IPS-18a (cell line): ENCODE measurements around the gene SLC1A2.

Experiments
- H3K27ac ChIP-seq: one replicate; pipeline ENCODE4 v1.5.1; 2013; ENCODE audit warnings: low read length
- H3K27me3 ChIP-seq: one replicate; pipeline ENCODE4 v1.6.1; 2013; ENCODE audit warnings: mild to moderate bottlenecking, low read length; ENCODE audit not compliant: control insufficient read depth, insufficient read depth
- H3K36me3 ChIP-seq: one replicate; pipeline ENCODE4 v1.6.1; 2013; ENCODE audit warnings: low read depth, low read length; ENCODE audit not compliant: control insufficient read depth
- H3K4me1 ChIP-seq: one replicate; pipeline ENCODE4 v1.6.1; 2013; ENCODE audit warnings: low read depth, low read length; ENCODE audit not compliant: control insufficient read depth
- H3K4me3 ChIP-seq: one replicate; pipeline ENCODE4 v1.5.1; 2013; ENCODE audit warnings: low read length
- H3K9ac ChIP-seq: one replicate; pipeline ENCODE4 v1.6.1; 2013; ENCODE audit warnings: mild to moderate bottlenecking, low read length, moderate library complexity
- H3K9me3 ChIP-seq: one replicate; pipeline ENCODE4 v1.6.1; 2013; ENCODE audit warnings: low read depth, low read length; ENCODE audit not compliant: control insufficient read depth

The SLC1A2 gene

DNA sequence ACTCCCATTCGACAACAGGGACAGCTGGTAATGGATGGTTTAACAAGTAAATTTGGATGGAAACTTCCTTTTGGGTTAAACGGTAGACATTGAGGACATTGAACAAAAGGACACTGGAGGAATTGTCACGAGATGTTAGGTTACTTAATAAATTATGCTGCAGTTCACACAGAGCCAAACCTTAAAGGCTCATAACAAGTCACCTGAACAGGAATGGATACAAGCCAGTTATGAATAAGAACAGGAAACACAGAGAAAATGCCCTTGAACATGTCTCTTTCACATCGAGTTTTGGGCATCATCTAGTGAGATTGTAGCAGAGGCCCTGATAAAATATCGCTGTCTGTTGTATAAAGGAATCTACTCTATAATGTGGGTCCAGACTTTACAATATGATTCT, 214.7 kb downstream of the SLC1A2 start:
- Histone ChIP-seq H3K4me1 (no peaks in the 10 kb centered on the region), H3K9ac (no peak overlapping the region), H3K36me3 (no peaks in the 10 kb centered on the region), H3K4me3 (no peak overlapping the region), H3K27ac (no peak overlapping the region), H3K27me3 (no peaks in the 10 kb centered on the region), H3K9me3 (no peaks in the 10 kb centered on the region)
